ENCODE measurements around the gene RUFY1. TPM values are rescaled to one million over a fixed set of nuclear protein-coding genes. Genes with fewer than 3 reads are reported as not detected.

RUFY1 gene
- total and polyA plus RNA-seq, 2 of the 13 experiments (the other 11 are each of a cell fraction or from before 2014, with no cell fraction given): 19.9 to 31.9 TPM

DNA sequence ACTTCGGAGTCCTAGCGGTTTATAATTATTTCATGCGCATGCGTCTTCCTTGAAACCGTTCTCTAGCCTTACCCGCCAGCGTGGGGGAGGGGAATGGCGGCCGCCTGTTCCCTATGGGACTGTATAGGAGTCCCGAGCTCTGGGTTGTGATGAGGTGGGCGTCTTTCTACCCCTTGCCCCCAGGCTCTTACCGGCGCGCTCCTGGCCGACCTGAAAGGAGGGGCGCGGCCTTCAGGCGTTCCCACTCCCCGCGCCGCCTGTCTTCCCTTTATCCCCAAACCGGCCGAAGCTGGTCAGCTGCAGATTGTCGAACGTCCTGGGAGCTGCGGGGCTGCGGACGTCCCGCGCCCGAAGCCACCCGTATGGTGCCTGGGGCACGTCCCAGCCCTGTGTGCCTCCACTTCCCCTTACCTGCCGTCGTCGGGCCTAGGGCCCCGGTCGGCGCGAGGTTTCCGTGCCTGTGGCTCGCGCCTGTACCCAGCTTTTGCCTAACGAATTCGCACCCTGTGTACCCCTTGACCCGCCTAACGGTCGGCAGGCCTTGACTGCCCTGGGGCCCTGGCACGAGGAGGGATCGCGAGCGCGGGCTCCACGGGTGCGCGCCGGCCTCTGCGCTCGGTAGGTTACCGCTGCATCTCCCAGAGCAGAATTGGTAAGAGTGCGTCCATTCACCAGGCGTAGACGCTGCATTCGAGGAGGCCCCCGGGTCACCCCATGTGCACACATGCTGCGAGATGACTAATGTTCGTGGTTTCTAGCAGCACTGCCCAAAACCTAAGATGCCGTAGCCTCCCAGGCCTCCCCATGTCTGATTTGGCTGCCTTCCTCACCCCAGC is 73.8 kb downstream of the RUFY1 start (continued):
- peak; percentile 89 for TF ChIP-seq ZNF552 (CRISPR knock-in tag; IDR thresholded peaks at IDR 0.05; ENCODE audit: borderline replicate concordance)
- 0 out of 2 replicates have a peak, but pooled peaks have one; percentile 60 for TF ChIP-seq ZNF30 (CRISPR knock-in tag; IDR thresholded peaks at IDR 0.05)
- peak; percentile 78; the same call in 1 of the 2 replicates for TF ChIP-seq ZNF430 (CRISPR knock-in tag; IDR thresholded peaks at IDR 0.05)
- no peak for TF ChIP-seq SUZ12 (IDR thresholded peaks at IDR 0.05; ENCODE audit: low read depth, low read length)
- peak; percentile 39; the same call in 1 of the 2 replicates for TF ChIP-seq ZNF547 (CRISPR knock-in tag; IDR thresholded peaks at IDR 0.05)
- TF ChIP-seq, protein P1, sequence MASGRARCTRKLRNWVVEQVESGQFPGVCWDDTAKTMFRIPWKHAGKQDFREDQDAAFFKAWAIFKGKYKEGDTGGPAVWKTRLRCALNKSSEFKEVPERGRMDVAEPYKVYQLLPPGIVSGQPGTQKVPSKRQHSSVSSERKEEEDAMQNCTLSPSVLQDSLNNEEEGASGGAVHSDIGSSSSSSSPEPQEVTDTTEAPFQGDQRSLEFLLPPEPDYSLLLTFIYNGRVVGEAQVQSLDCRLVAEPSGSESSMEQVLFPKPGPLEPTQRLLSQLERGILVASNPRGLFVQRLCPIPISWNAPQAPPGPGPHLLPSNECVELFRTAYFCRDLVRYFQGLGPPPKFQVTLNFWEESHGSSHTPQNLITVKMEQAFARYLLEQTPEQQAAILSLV (CRISPR knock-in tag; IDR thresholded peaks at IDR 0.05; ENCODE audit: borderline replicate concordance): no peak
- no peak for TF ChIP-seq SP4 (CRISPR knock-in tag; IDR thresholded peaks at IDR 0.05)
- no peak for TF ChIP-seq RFXAP (CRISPR knock-in tag; IDR thresholded peaks at IDR 0.05; ENCODE audit: borderline replicate concordance)
- no peak for TF ChIP-seq HNF1A (IDR thresholded peaks at IDR 0.05; ENCODE audit: low read depth)
- TF ChIP-seq HNF1A (CRISPR knock-in tag; IDR thresholded peaks at IDR 0.05; ENCODE audit: borderline replicate concordance): 0 out of 2 replicates have a peak, but pooled peaks have one; percentile 40
- TF ChIP-seq SATB2 (CRISPR knock-in tag; IDR thresholded peaks at IDR 0.05): 0 out of 2 replicates have a peak, but pooled peaks have one; percentile 65
- TF ChIP-seq SAP130 (CRISPR knock-in tag; IDR thresholded peaks at IDR 0.05; ENCODE audit: low read depth): peak; percentile 35; the same call in 1 of the 2 replicates
- no peak for TF ChIP-seq CBX1 (IDR thresholded peaks at IDR 0.05; ENCODE audit: low read depth)
- TF ChIP-seq HIVEP1 (CRISPR knock-in tag; IDR thresholded peaks at IDR 0.05): peak; percentile 76; the same call in 1 of the 2 replicates
- TF ChIP-seq, protein P2, sequence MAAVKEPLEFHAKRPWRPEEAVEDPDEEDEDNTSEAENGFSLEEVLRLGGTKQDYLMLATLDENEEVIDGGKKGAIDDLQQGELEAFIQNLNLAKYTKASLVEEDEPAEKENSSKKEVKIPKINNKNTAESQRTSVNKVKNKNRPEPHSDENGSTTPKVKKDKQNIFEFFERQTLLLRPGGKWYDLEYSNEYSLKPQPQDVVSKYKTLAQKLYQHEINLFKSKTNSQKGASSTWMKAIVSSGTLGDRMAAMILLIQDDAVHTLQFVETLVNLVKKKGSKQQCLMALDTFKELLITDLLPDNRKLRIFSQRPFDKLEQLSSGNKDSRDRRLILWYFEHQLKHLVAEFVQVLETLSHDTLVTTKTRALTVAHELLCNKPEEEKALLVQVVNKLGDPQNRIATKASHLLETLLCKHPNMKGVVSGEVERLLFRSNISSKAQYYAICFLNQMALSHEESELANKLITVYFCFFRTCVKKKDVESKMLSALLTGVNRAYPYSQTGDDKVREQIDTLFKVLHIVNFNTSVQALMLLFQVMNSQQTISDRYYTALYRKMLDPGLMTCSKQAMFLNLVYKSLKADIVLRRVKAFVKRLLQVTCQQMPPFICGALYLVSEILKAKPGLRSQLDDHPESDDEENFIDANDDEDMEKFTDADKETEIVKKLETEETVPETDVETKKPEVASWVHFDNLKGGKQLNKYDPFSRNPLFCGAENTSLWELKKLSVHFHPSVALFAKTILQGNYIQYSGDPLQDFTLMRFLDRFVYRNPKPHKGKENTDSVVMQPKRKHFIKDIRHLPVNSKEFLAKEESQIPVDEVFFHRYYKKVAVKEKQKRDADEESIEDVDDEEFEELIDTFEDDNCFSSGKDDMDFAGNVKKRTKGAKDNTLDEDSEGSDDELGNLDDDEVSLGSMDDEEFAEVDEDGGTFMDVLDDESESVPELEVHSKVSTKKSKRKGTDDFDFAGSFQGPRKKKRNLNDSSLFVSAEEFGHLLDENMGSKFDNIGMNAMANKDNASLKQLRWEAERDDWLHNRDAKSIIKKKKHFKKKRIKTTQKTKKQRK (IDR thresholded peaks at IDR 0.05; ENCODE audit: low read length): no peak
- TF ChIP-seq ZNF556 (CRISPR knock-in tag; IDR thresholded peaks at IDR 0.05; ENCODE audit: borderline replicate concordance): peak; percentile 73; the same call in 1 of the 2 replicates
- TF ChIP-seq, protein P3, sequence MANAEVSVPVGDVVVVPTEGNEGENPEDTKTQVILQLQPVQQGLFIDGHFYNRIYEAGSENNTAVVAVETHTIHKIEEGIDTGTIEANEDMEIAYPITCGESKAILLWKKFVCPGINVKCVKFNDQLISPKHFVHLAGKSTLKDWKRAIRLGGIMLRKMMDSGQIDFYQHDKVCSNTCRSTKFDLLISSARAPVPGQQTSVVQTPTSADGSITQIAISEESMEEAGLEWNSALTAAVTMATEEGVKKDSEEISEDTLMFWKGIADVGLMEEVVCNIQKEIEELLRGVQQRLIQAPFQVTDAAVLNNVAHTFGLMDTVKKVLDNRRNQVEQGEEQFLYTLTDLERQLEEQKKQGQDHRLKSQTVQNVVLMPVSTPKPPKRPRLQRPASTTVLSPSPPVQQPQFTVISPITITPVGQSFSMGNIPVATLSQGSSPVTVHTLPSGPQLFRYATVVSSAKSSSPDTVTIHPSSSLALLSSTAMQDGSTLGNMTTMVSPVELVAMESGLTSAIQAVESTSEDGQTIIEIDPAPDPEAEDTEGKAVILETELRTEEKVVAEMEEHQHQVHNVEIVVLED (CRISPR knock-in tag; IDR thresholded peaks at IDR 0.05; ENCODE audit: borderline replicate concordance): peak; percentile 47; the same call in 1 of the 2 replicates
